HG02973 (cell line): ENCODE measurements around the gene CP.
"Not testable (repeated sequence)": the region's sequence is repeated elsewhere in the genome, so short reads cannot be mapped to it uniquely, and the experiment has no call there.

Experiments used
- ATAC-seq: cut with Tn5 transposase; IDR thresholded peaks from one replicate; pipeline ENCODE4 v1.9.1; 2021; ENCODE audit warnings: moderate library complexity; ENCODE audit not compliant: unreplicated experiment

The CP gene

DNA sequence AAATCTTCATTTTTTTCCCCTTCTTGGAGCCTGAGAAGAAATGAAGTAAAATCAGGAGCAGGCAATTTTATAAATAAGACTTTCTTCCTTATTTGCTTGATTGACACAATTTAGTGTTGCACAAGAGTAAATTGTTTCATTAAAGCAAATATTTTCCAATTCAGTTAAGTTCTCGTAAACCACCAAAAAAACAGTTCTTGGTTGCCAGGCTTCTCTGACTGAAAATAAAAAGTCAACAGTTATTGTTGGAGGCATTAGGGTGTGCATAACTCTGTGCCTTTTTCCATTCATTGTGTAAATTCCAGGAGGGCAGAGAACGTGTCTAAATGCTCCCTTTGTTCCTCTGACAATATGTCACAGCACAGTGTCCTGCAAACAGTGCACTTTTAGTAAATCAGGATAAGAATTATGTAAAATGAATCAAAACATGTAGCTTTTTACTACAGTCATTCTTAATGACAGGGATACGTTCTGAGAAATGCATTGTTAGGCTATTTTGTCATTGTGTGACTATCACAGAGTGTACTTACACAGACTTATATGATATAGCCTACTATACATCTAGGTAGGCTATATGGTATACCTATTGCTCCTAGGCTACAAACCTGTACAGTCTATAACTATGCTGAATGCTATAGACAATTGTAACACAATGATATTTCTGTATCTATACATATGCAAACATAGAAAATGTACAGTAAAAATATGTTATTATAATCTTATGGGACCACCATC lies at the start of gene CP:
TSS of gene CP (minus strand) at position 47 of the 735 bp plus-strand sequence. CDS start at position 10, 37 bp downstream.
- no peak for ATAC-seq

DNA sequence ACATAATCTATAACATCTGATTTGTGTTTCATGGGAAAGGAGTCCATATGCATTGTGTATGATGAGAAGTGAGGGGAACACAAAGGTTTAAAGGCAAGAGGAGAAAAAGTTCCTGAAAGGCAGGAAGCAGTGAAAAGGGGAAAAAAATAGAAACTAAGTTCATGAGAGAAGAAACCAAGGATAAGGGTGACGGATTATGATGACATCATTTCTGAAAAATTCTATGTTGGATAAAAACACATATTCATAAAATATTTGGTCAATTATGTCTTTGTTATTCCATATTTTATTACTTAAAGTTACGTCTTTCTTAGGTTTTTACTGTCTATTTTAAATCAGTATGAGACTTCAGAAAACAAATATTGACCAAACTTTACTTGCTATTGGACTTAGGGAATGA lies 48.6 kb upstream of the CP start:
- no peak for ATAC-seq

DNA sequence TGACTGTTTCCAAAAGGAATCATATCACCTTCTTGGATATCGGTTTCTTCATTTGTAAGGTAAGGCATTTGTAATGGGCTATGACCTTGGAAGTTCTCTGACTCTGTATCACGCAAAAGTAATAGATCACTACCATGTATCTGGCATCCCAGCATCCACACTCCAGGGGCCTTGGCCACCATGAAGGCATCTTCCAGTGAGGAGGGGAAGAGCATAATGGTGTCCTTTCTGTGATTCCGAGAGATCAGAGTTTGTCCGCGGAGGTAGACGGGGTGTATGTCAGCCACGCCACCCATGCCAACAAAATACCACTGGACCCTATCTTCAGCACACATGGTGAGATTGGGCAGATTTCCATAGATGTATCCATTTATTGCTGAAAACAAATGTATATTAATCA lies 48.1 kb upstream of the CP start:
- ATAC-seq = no peak

DNA sequence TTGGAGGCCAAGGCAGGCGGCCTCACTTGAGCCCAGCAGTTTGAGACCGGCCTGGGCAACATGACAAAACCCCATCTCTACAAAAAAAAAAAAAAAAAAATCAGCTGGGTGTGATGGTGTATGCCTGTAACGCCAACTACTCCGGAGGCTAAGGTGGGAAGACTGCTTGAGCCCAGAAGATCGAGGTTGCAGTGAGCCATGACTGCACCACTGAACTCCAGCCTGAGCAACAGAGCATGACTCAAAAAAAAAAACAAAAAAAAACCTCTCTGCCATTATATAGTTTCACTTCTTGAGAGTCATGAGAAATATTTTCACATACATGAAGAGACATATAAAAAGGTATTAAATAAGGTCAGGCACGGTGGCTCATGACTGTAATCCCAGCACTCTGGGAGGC lies 45.9 kb upstream of the CP start:
- ATAC-seq = no peak

DNA sequence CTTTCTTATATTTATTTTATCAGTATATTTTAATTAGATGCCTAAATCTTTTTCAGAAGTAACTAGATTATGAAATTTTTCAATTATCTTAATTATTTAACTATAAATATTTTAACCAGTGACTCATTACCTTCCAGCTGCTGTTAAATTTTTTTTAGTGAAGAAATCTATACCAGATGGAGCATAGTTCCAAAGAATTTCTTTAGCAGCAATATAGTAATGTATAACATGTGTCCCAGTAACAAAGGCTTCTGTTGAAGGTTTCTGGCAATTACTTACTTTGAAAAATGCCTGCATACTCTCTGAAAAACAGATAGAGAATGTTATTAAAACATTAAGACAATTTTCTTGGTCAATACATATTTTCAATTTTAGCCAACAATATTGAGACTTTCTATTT lies 45.1 kb upstream of the CP start:
- ATAC-seq = no peak

DNA sequence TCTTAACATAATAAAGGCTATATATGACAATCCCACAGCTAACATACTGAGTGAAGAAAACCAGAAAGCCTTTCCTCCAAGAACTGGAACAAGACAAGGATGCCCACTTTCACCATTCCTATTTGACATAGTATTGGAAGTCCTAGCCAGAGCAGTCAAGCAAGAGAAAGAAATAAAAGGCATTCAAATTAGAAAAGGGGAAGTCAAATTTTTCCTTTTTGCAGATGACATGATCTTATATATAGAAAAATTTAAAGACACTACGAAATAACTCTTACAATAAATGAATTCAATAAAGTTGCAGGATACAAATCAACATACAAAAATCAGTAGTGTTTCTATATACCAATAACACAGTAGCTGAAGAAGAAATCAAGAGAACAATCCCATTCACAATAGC lies 42.2 kb upstream of the CP start:
- no peak for ATAC-seq

DNA sequence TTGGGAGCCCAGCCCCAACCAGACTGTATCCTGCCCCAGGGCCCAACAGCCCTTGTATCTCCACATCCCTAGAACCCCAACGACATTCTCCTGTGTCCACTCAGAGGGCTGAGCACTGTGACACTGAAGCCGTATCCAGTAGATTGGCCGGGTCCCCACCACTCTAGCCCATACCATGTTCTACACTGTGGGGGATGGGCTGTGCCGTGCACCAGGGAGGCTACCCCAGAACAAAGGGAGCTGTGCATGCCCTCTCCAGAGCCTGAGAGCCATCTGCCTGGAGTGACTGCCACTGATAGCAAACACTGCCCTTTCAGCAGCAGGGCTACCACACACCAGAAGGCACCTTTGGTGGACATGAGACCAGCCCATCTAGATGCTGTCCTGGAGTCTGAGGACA lies 37.1 kb upstream of the CP start:
- ATAC-seq = no peak

DNA sequence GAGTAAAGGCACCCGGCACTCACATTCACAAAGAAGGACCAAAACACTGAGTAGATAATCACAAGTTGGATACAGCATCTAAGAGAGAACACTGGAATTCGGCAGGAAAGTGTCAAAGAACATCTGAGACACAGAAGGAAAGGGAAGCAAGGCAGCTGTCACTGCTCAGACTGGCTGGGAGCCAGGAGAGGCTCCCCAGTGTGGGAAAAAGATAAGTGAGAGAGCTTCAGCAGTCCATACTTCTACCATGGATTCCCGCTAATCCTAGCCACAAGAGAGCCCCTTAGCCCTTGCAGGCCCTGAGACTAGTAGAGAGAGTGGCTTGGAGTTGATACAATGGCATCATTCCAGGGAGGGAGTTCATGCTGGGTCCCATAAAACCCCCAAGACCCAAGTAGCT lies 36.7 kb upstream of the CP start:
- ATAC-seq = no peak

DNA sequence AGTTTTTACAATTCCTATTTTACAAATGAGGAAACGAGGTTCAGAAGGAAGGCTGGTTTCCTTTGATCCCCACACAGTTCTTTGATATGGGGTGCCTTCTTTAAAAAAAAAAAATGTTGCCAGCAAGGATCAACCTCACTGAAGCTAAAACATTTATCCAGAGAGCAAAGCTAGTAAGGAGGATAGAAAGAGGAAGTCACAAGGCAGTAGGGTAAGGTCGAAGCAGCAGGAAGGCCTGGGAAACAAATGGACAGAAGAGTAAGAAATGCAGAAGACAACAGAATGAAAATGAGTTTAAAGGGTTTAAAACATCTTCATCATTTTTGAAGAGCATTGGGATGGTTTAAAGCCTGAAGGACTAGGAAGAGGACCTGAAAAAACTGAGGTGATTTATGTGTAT lies 30.6 kb upstream of the CP start:
- ATAC-seq = no peak

DNA sequence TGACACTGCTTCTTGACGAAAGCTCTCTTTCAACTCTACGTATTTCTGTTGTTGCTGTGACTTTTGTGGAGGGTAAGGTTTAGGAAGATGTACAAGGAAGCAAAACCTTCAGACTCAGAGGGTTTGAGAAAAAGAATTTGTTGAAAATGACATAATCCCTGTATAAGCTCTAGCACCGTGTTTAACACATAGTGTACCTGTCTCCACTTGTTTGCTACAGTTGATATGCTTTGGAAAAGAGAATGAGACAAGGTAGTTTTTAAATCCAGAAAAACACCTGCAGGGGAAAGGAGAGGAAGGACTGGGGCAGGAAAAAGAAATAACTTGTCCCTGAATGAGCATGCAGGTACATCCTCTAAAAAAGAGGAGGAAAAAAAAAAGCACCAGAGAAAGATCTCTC lies 29.6 kb upstream of the CP start:
- ATAC-seq = no peak

DNA sequence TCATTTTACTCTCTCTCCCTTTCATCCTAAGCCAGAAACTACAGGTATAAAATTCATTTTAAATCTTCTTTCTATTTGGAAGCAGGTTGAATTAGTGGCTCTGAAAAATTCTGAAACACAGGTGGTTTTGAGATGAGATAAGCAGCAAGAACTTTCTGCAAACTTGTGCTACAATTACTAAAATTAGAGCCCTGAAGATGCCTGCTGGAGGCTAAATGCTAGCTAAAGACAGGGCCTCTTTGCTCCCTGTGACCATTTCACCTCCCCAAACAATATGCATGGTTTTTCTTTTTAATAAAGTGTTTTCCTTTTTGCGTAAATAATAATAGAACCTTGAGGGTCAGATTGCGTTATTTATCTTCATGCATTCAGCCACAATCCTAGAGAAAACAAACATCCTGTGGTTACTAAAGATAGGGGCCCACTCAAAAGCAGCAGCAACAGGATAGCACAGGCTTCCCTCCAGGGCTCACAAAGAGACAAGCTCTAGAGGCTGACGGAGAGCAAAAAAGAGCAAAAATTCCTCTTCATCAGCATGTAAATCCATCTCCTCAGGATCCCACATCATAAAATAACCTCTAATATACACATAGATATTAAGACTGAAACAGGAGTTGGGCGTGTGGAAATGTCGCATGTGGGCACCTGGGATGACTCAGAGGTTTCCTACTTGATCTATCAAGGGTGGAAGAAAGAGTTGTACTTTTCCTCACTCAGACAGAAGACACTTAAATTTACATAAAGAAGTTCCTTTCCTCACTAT lies 26.5 kb upstream of the CP start:
- ATAC-seq = peak; percentile 64

DNA sequence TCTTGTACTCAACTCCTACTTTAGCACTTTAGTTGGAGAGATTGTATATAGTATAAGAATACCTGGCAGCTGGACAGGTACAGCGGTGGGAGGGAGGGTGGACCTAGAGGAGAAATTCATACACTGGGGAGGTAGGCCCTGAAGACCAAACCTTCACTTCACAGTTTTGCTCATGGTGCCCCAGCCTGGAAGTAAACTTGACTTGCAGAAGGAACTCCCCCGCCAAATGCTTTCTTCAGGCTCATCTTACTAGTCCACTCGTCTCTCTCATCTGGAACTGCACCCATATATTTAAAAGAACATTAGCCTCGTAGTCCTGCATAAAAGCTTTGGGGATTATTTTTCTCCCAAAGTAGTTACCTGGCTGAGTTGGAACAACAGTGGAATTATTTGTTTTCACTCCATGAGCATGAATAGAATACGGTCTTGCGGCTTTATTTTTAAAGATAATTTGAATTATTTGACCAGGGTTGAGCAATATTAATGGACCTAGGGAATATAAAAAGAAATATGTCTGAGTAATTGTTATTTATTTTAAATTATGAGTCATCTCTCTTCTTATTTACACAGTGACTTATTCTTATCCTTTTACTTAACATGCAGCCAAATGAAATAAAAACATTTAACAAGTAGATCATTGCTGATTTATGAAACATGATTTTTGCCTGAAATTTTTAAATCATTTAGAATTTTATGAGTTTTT lies 25.5 kb upstream of the CP start:
- ATAC-seq = no peak

DNA sequence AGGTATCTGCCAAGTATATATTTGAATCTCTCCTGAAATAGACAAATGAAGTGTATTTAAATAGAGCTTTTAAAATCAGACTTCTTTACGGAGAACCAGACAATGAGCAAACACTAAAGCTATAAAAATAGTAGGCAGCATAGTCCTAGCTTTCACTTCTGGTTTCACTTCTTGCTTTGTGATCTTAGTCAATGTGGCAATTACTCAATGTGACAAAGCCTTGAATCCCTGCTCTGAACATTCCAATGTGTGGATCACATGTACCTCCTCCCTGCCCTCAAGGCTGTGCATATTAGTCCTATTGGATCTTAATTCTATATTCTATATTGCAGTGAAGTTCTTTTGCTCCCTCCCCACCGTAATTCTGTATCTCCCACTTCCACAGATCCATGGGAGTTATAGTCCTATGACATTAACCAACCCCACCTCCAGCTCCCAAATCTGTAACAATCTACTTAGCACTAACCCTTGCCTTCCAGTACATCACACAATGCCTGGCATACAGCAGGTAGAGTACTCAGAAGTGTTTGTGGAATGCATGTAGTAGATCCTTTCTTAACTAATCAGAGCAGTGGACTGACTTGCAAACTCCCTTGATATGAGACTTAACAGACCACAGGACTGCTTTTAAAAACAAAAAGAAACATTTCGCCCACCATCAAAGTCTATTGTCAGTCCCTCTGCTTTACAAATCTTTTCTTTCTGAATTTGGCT lies 24.3 kb upstream of the CP start:
- ATAC-seq = peak; percentile 78

DNA sequence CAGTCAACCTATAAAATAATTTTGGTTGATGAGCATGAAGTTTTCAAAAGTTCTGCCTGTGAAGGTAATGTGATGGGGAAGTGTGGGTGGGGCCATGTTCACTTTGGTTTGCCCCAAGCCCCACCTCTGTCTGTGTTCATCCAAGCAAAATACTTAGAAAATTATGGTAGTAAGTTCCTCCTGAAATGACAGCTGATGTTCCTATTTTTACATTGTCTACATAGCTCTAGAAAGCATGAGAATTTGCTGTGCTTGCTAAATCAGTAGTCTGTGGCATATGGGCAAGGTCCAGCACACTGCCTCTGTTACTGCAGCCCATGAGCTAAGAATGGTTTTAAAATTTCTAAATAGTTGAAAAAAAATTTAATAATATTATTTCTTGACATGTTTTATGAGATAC lies 21.9 kb upstream of the CP start:
- ATAC-seq = no peak

DNA sequence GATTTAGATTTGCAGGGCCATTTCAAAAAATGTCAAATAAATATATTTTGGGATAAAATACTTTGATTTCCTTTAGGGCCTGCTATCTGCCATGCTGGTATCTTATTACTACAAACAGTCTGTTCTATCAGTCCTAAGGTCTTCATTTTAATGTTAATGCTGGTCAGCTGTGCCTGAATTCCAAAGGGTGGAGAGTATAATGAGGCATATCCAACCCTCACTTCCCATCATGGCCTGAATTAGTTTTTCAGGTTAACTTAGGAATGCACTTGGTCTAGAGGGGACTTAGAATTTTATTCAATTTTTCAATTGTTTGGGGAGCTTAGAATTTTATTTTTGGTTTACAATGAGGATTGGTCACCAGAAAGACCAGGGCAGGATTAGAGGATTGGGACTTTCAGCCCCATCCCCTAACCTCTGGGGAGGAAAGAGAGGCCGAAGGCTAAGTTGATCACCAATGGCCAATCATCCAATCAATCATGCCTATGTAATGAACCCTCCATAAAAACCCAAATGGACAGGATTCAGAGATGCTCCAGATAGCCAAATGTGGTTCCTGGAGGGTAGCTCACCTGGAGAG lies 17.8 kb upstream of the CP start:
- ATAC-seq = no peak

DNA sequence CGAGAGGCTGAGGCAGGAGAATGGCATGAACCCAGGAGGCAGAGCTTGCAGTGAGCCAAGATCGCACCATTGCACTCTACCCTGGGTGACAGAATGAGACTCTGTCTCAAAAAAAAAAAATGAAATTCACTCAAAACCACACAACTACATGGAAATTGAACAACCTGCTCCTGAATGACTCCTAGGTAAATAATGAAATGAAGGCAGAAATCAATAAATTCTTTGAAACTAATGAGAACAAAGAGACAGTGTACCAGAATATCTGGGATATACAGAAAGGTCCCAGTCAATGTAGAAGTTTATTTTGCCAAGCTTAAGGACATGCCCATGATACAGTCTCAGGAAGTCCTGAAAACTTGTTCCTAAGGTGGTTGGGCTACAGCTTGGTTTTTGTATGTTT lies 16.6 kb upstream of the CP start:
- ATAC-seq = not testable (repeated sequence)

DNA sequence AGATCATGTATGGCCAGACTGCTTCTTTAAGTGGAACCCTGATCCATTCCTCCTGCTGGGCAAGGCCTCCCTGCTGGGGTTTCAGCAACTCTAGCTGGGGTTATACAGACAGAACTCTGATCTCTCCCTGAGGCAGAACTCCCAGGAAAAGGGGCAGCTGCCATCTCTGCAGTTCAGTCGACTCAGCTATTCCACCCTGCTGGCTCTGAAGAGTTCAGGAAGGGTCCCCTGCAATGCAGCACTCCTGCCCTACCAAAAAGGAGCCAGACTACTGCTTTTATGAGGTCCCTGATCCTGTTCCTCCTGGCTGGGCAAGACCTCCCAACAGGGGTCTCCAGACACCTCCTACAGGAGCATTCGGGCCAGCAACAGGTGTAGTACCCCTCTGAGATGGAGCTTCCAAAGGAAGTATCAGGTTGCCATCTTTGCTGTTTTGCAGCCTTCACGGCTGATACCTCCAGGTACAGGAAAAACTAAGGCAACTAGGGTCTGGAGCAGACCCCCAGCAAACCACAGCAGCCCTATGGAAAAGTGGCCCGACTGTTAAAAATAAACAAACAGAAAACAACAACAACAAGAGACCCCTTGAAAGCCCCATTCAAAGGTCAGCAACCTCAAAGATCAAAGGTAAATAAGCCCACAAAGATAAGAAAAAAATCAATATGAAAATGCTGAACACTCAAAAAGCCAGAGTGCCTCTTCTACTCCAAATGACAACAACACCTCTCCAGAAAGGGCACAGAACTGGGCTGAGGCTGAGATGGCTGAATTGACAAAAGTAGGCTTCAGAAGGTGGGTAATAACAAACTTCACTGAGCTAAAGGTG lies 14.2 kb upstream of the CP start:
- ATAC-seq = no peak

DNA sequence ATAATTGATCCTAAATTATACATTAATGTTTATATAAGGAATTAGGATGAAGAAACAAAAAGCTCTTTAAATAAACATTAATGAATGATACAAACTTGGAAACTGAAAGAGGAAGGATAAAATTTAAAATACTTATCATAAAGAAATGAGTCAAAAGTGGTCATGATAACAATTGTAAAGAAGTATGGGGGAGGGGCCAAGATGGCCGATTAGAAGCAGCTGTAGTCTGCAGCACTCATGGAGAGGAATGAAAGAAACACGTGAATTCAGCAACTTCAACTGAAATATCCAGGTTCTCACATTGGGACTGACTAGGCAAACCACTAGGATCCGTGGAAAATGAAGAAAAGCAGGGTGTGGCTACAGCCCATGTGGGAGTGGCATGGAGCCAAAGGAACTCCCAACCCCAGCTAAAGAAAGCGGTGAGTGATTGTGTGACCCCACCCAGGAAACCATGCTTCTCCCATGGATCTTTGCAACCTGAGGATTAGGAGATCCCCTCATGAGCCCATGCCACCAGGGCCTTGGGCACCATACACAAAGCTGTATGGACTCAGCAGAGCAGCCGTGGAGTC lies 13.1 kb upstream of the CP start:
- no peak for ATAC-seq

DNA sequence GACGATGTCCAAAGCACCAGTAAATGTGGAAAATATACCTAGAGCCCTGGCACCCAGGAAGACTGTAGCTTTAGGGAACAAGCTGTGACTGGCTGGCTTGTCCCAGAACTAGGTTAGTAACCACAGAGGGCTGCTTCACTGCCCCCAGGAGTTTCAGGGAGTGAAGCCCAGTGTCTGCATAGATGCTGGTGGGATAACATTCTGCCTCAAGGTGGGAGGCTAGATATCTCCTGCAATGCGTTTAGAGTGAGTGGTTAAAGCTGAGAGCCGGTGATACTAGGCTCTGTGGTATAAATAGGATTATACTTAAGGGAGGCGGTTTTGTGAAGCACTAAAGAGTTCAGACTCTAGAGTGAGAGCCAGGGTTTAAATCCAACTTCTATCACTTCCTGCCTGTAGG lies 11.7 kb upstream of the CP start:
- ATAC-seq = no peak

DNA sequence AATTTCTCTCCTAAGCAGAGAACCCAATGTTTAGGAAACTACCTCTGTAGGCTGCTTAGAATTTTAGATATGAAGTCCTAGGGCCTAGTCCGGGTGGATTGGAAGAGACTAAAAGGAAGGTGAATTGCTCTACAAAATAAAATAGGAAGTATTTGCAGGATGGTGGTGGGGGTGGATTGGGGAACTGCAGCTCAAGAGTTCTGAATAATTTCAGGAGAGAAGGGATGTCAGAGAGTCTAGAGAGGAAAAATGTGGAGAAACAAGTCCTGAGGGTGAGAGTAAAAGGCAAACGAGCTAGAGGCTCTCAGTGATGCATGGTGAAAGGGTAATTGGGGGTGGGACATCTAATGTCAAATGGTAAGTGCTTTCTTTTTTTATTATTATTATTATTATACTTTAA lies 10.2 kb upstream of the CP start:
- no peak for ATAC-seq
